Immature natural killer cell (primary cell): ENCODE measurements around the gene CDY2A. TPM values are rescaled to one million over a fixed set of nuclear protein-coding genes. Genes with fewer than 3 reads are reported as not detected.
"Not testable (repeated sequence)": the region's sequence is repeated elsewhere in the genome, so short reads cannot be mapped to it uniquely, and the experiment has no call there.

Experiments used
- DNase-seq, 3 donors: peaks; one replicate each; pipeline ENCODE4 v3.0.0; 2022; ENCODE audit warnings: mixed read lengths in 1 of 3
- H3K27ac Mint-ChIP-seq, 6 donors: one replicate each; pipeline ENCODE4 v1.8.0; 2020; ENCODE audit warnings: mixed read lengths in 6 of 6, mild to moderate bottlenecking in 5 of 6, inconsistent platforms in 4 of 6, moderate library complexity in 3 of 6
- H3K27me3 Mint-ChIP-seq, 3 donors: one replicate each; pipeline ENCODE4 v1.8.0; 2020 to 2021; ENCODE audit warnings: low read depth in 3 of 3, mild to moderate bottlenecking in 3 of 3, mixed read lengths in 3 of 3, moderate library complexity in 3 of 3, inconsistent platforms in 1 of 3
- H3K36me3 Mint-ChIP-seq, 3 donors: one replicate each; pipeline ENCODE4 v1.8.0; 2020; ENCODE audit warnings: mixed read lengths in 3 of 3, inconsistent platforms in 2 of 3, mild to moderate bottlenecking in 2 of 3
- H3K4me1 Mint-ChIP-seq, 2 donors: one replicate each; pipeline ENCODE4 v1.8.0; 2020; ENCODE audit warnings: inconsistent platforms in 2 of 2, mild to moderate bottlenecking in 2 of 2, mixed read lengths in 2 of 2, moderate library complexity in 1 of 2
- H3K4me3 Mint-ChIP-seq, 5 donors: one replicate each; pipeline ENCODE4 v1.8.0; 2020; ENCODE audit warnings: mild to moderate bottlenecking in 5 of 5, mixed read lengths in 5 of 5, inconsistent platforms in 3 of 5, moderate library complexity in 3 of 5
- H3K9me3 Mint-ChIP-seq, 6 donors: one replicate each; pipeline ENCODE4 v1.8.0; 2020; ENCODE audit warnings: mild to moderate bottlenecking in 6 of 6, mixed read lengths in 6 of 6, inconsistent platforms in 4 of 6, moderate library complexity in 3 of 6
- polyA plus RNA-seq, 3 donors: library from polyadenylated mRNA; unstranded; fragments of 300-500 nt; fragmentation: Illumina TruSeq; gene quantifications; one replicate each; pipeline ENCODE4 v1.2.3, GENCODE V29; 2021

CDY2A gene
- not detected for polyA plus RNA-seq

- not testable (repeated sequence) for H3K36me3 Mint-ChIP-seq, H3K27me3 Mint-ChIP-seq
Measured at GRCh38 chrY:18025487-18025886, at the start of gene CDY2A. CDY2A (plus strand) TSS chrY:18025787; CDS start chrY:18026115, 328 bp downstream.

GRCh38 chrY:17997586-17997985 is 28.0 kb upstream of the CDY2A start:
- not testable (repeated sequence) for H3K27ac Mint-ChIP-seq, H3K36me3 Mint-ChIP-seq, H3K4me3 Mint-ChIP-seq, H3K4me1 Mint-ChIP-seq, H3K27me3 Mint-ChIP-seq, DNase-seq, H3K9me3 Mint-ChIP-seq

More at GRCh38 chrY:18025487-18025886, at the start of gene CDY2A:
- not testable (repeated sequence) for H3K4me3 Mint-ChIP-seq, H3K27ac Mint-ChIP-seq, H3K9me3 Mint-ChIP-seq, DNase-seq, H3K4me1 Mint-ChIP-seq

GRCh38 chrY:17998266-17998665 is 27.3 kb upstream of the CDY2A start:
- not testable (repeated sequence) for DNase-seq, H3K27ac Mint-ChIP-seq, H3K4me3 Mint-ChIP-seq, H3K4me1 Mint-ChIP-seq, H3K9me3 Mint-ChIP-seq, H3K36me3 Mint-ChIP-seq, H3K27me3 Mint-ChIP-seq

GRCh38 chrY:18023897-18024296 is 1.7 kb upstream of the CDY2A start:
- not testable (repeated sequence) for DNase-seq, H3K36me3 Mint-ChIP-seq, H3K4me1 Mint-ChIP-seq, H3K27ac Mint-ChIP-seq, H3K4me3 Mint-ChIP-seq, H3K9me3 Mint-ChIP-seq, H3K27me3 Mint-ChIP-seq

GRCh38 chrY:18028845-18029244 is 3.3 kb downstream of the CDY2A start:
- H3K9me3 Mint-ChIP-seq, H3K27me3 Mint-ChIP-seq, H3K27ac Mint-ChIP-seq, H3K4me1 Mint-ChIP-seq, H3K4me3 Mint-ChIP-seq, H3K36me3 Mint-ChIP-seq, DNase-seq: not testable (repeated sequence)

- not testable (repeated sequence) for DNase-seq, H3K4me3 Mint-ChIP-seq
Measured at GRCh38 chrY:18030178-18030577, 4.6 kb downstream of the CDY2A start.

GRCh38 chrY:18034100-18034814 is 8.7 kb downstream of the CDY2A start:
- H3K9me3 Mint-ChIP-seq, H3K27ac Mint-ChIP-seq, H3K4me3 Mint-ChIP-seq, DNase-seq, H3K4me1 Mint-ChIP-seq, H3K27me3 Mint-ChIP-seq, H3K36me3 Mint-ChIP-seq: not testable (repeated sequence)

More at GRCh38 chrY:18030178-18030577, 4.6 kb downstream of the CDY2A start:
- not testable (repeated sequence) for H3K27me3 Mint-ChIP-seq, H3K9me3 Mint-ChIP-seq, H3K36me3 Mint-ChIP-seq, H3K4me1 Mint-ChIP-seq, H3K27ac Mint-ChIP-seq

- H3K4me1 Mint-ChIP-seq, H3K4me3 Mint-ChIP-seq, DNase-seq, H3K27me3 Mint-ChIP-seq, H3K36me3 Mint-ChIP-seq, H3K27ac Mint-ChIP-seq, H3K9me3 Mint-ChIP-seq: not testable (repeated sequence)
Measured at GRCh38 chrY:18034864-18035263, 9.3 kb downstream of the CDY2A start.

GRCh38 chrY:18044990-18045389 is 19.4 kb downstream of the CDY2A start:
- not testable (repeated sequence) for H3K27me3 Mint-ChIP-seq, H3K27ac Mint-ChIP-seq

GRCh38 chrY:18048149-18049040 is 22.8 kb downstream of the CDY2A start:
- H3K4me1 Mint-ChIP-seq, H3K27ac Mint-ChIP-seq, H3K36me3 Mint-ChIP-seq, H3K27me3 Mint-ChIP-seq, H3K4me3 Mint-ChIP-seq, H3K9me3 Mint-ChIP-seq, DNase-seq: not testable (repeated sequence)

More at GRCh38 chrY:18044990-18045389, 19.4 kb downstream of the CDY2A start:
- not testable (repeated sequence) for H3K4me3 Mint-ChIP-seq, H3K9me3 Mint-ChIP-seq, H3K4me1 Mint-ChIP-seq, H3K36me3 Mint-ChIP-seq, DNase-seq

- H3K4me1 Mint-ChIP-seq, H3K27me3 Mint-ChIP-seq, H3K4me3 Mint-ChIP-seq, H3K9me3 Mint-ChIP-seq, DNase-seq, H3K36me3 Mint-ChIP-seq, H3K27ac Mint-ChIP-seq: not testable (repeated sequence)
Measured at GRCh38 chrY:18049061-18049460, 23.5 kb downstream of the CDY2A start.

GRCh38 chrY:18056473-18056872 is 30.9 kb downstream of the CDY2A start:
- not testable (repeated sequence) for H3K27ac Mint-ChIP-seq, H3K9me3 Mint-ChIP-seq, H3K27me3 Mint-ChIP-seq, H3K4me3 Mint-ChIP-seq, H3K4me1 Mint-ChIP-seq, H3K36me3 Mint-ChIP-seq, DNase-seq

GRCh38 chrY:18073464-18073863 is 47.9 kb downstream of the CDY2A start:
- H3K27ac Mint-ChIP-seq, H3K27me3 Mint-ChIP-seq, H3K9me3 Mint-ChIP-seq, DNase-seq, H3K36me3 Mint-ChIP-seq, H3K4me1 Mint-ChIP-seq, H3K4me3 Mint-ChIP-seq: not testable (repeated sequence)
